HEK293 (cell line): ENCODE results near the gene PIK3C2B.

ENCODE experiments used
- KLF9 ChIP-seq: fragments of 450-650 bp; formaldehyde crosslinking; IDR thresholded peaks from 2 replicates; pipeline ENCODE4 v1.5.1; 2016; ENCODE audit warnings: missing biosample characterization, missing genetic modification characterization, low read depth
- TCF7L2 ChIP-seq: IDR thresholded peaks from 2 replicates; pipeline ENCODE4 v1.6.1; 2011; ENCODE audit warnings: low read depth, mild to moderate bottlenecking, inconsistent platforms, low read length, moderate library complexity, borderline replicate concordance
- YY1 ChIP-seq: fragments of 450-650 bp; formaldehyde crosslinking; IDR thresholded peaks from 2 replicates; pipeline ENCODE4 v1.5.1; 2018; ENCODE audit warnings: missing biosample characterization, missing genetic modification characterization
- ZNF121 ChIP-seq: fragments of 450-650 bp; formaldehyde crosslinking; IDR thresholded peaks from 2 replicates; pipeline ENCODE4 v1.5.1; 2016; ENCODE audit warnings: missing biosample characterization, missing genetic modification characterization
- ZNF155 ChIP-seq: fragments of 450-650 bp; formaldehyde crosslinking; IDR thresholded peaks from 2 replicates; pipeline ENCODE4 v1.5.1; 2016; ENCODE audit warnings: missing biosample characterization, missing genetic modification characterization
- ZNF274 ChIP-seq, 2 experiments: fragments of 200-500 bp in 1 of 2; fragments of 450-650 bp in 1 of 2; sonication (Bioruptor generic) in 1 of 2; formaldehyde crosslinking in 1 of 2; IDR thresholded peaks; 2 replicates each; pipeline versions ENCODE4 v1.5.1 to v1.6.1; 2014 to 2016; ENCODE audit warnings: borderline replicate concordance in 1 of 2, inconsistent platforms in 1 of 2, low read length in 1 of 2, missing biosample characterization in 1 of 2, missing genetic modification characterization in 1 of 2
- ZNF335 ChIP-seq: fragments of 450-650 bp; formaldehyde crosslinking; conservative IDR thresholded peaks from 2 replicates; pipeline ENCODE4 v1.5.1; 2016; ENCODE audit warnings: missing biosample characterization, missing genetic modification characterization
- ZNF521 ChIP-seq: fragments of 450-650 bp; formaldehyde crosslinking; IDR thresholded peaks from 2 replicates; pipeline ENCODE4 v1.5.1; 2017; ENCODE audit warnings: missing biosample characterization, mild to moderate bottlenecking, missing genetic modification characterization
- ZNF670 ChIP-seq: fragments of 450-650 bp; formaldehyde crosslinking; IDR thresholded peaks from 2 replicates; pipeline ENCODE4 v1.5.1; 2016; ENCODE audit warnings: missing biosample characterization, missing genetic modification characterization, low read depth
- ZSCAN30 ChIP-seq: fragments of 450-650 bp; IDR thresholded peaks from 2 replicates; pipeline ENCODE4 v1.5.1; 2018; ENCODE audit warnings: missing biosample characterization, mild to moderate bottlenecking, missing genetic modification characterization, moderate library complexity
- TF ChIP-seq, protein P1 (sequence below): fragments of 450-650 bp; formaldehyde crosslinking; IDR thresholded peaks from 2 replicates; pipeline ENCODE4 v1.5.1; 2016; ENCODE audit warnings: missing biosample characterization, missing genetic modification characterization, low read depth
- TF ChIP-seq, protein P2 (sequence below): fragments of 450-650 bp; formaldehyde crosslinking; IDR thresholded peaks from 2 replicates; pipeline ENCODE4 v1.5.1; 2016; ENCODE audit warnings: missing biosample characterization, missing genetic modification characterization
- TF ChIP-seq, protein P3 (sequence below): fragments of 450-650 bp; IDR thresholded peaks from 2 replicates; pipeline ENCODE4 v1.5.1; 2018; ENCODE audit warnings: missing biosample characterization, mild to moderate bottlenecking, missing genetic modification characterization

DNA sequence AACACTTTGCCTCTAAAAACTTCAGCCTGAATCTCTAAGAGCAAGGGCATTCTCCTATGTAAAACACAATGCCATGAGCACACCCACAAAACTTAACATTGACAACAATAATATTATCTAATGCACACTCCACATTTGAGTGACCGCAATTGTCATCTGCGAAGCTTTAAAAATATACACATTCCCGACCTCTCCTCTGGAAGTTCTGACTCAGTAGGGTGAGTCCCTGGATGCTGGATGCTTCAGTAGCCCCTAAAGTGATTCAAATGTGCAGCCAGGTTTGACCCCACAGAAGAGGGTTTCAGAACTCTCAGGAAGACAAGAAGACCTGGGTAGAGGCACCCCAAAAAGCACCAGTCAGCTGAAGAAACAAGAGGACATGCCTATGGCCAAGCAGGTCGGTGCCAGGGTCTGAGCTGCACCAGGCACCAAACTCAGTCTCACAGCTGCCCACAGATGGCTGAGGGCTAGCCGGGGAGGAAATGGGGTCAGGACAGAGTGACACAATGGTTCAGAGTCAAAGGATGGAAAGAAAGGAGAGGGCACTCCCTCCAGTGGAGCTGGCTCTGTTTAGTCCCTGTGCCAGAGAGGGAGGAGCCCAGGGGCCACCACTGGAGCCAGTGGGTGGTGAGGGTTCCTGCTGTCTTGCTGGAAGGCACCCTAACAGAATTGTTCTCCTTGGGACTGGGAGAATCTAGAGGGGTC lies 17.4 kb downstream of the PIK3C2B start:
- TF ChIP-seq YY1 (tag by site-specific recombination) (no peak), KLF9 (no peak), ZNF274 (IDR thresholded peaks at IDR 0.05; ENCODE audit: low read length) (no peak), ZNF274 (tag by site-specific recombination; IDR thresholded peaks at IDR 0.05; ENCODE audit: borderline replicate concordance) (no peak), ZNF335 (tag by site-specific recombination) (no peak), ZNF521 (tag by site-specific recombination) (no peak), ZNF121 (tag by site-specific recombination) (no peak), ZNF670 (tag by site-specific recombination) (no peak), ZSCAN30 (no peak), ZNF155 (no peak), TCF7L2 (no peak)
- TF ChIP-seq, protein P1, sequence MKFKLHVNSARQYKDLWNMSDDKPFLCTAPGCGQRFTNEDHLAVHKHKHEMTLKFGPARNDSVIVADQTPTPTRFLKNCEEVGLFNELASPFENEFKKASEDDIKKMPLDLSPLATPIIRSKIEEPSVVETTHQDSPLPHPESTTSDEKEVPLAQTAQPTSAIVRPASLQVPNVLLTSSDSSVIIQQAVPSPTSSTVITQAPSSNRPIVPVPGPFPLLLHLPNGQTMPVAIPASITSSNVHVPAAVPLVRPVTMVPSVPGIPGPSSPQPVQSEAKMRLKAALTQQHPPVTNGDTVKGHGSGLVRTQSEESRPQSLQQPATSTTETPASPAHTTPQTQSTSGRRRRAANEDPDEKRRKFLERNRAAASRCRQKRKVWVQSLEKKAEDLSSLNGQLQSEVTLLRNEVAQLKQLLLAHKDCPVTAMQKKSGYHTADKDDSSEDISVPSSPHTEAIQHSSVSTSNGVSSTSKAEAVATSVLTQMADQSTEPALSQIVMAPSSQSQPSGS (tag by site-specific recombination): no peak
- TF ChIP-seq, protein P2, sequence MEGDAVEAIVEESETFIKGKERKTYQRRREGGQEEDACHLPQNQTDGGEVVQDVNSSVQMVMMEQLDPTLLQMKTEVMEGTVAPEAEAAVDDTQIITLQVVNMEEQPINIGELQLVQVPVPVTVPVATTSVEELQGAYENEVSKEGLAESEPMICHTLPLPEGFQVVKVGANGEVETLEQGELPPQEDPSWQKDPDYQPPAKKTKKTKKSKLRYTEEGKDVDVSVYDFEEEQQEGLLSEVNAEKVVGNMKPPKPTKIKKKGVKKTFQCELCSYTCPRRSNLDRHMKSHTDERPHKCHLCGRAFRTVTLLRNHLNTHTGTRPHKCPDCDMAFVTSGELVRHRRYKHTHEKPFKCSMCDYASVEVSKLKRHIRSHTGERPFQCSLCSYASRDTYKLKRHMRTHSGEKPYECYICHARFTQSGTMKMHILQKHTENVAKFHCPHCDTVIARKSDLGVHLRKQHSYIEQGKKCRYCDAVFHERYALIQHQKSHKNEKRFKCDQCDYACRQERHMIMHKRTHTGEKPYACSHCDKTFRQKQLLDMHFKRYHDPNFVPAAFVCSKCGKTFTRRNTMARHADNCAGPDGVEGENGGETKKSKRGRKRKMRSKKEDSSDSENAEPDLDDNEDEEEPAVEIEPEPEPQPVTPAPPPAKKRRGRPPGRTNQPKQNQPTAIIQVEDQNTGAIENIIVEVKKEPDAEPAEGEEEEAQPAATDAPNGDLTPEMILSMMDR: no peak
- TF ChIP-seq, protein P3, sequence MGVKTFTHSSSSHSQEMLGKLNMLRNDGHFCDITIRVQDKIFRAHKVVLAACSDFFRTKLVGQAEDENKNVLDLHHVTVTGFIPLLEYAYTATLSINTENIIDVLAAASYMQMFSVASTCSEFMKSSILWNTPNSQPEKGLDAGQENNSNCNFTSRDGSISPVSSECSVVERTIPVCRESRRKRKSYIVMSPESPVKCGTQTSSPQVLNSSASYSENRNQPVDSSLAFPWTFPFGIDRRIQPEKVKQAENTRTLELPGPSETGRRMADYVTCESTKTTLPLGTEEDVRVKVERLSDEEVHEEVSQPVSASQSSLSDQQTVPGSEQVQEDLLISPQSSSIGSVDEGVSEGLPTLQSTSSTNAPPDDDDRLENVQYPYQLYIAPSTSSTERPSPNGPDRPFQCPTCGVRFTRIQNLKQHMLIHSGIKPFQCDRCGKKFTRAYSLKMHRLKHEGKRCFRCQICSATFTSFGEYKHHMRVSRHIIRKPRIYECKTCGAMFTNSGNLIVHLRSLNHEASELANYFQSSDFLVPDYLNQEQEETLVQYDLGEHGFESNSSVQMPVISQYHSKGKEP (tag by site-specific recombination): no peak
